IgD-negative memory B cell (primary cell): ENCODE results near the gene NOXRED1. TPM values are rescaled to one million over a fixed set of nuclear protein-coding genes. Genes with fewer than 3 reads are reported as not detected.
A peak's percentile ranks its signal among the peaks of the same experiment; 100 is the strongest.
"Not testable (repeated sequence)": the region's sequence is repeated elsewhere in the genome, so short reads cannot be mapped to it uniquely, and the experiment has no call there.

Experiments
- H3K27ac Mint-ChIP-seq, 3 donors: one replicate each; pipeline ENCODE4 v1.8.0; 2020 to 2022; ENCODE audit warnings: mild to moderate bottlenecking in 3 of 3, mixed read lengths in 3 of 3, moderate library complexity in 1 of 3
- H3K27me3 Mint-ChIP-seq: one replicate; pipeline ENCODE4 v1.8.0; 2021; ENCODE audit warnings: mixed read lengths
- H3K36me3 Mint-ChIP-seq: one replicate; pipeline ENCODE4 v1.8.0; 2020; ENCODE audit warnings: mild to moderate bottlenecking, mixed read lengths
- H3K4me1 Mint-ChIP-seq, 3 donors: one replicate each; pipeline ENCODE4 v1.8.0; 2020 to 2022; ENCODE audit warnings: mixed read lengths in 3 of 3, mild to moderate bottlenecking in 1 of 3
- H3K4me3 Mint-ChIP-seq, 4 donors: one replicate each; pipeline ENCODE4 v1.8.0; 2020 to 2022; ENCODE audit warnings: mild to moderate bottlenecking in 4 of 4, mixed read lengths in 4 of 4, moderate library complexity in 3 of 4
- H3K9me3 Mint-ChIP-seq, 3 donors: one replicate each; pipeline ENCODE4 v1.8.0; 2020 to 2021; ENCODE audit warnings: mixed read lengths in 3 of 3, mild to moderate bottlenecking in 1 of 3
- polyA plus RNA-seq: library from polyadenylated mRNA; unstranded; fragments of 300-500 nt; fragmentation: Illumina TruSeq; gene quantifications from one replicate; pipeline ENCODE4 v1.2.3, GENCODE V29; 2021

The NOXRED1 gene
- polyA plus RNA-seq, 1 donor from 2014 or later: 0.34 TPM

GRCh38 chr14:77426396-77426795, 3.1 kb upstream of the NOXRED1 start:
- Mint-ChIP-seq H3K9me3 (peaks cover 0 to 5% (median 3%) of the 10 kb centered on the region in 3 donors), H3K4me3 (no peak overlapping the region), H3K36me3 (peaks cover 38% of the 10 kb centered on the region), H3K27me3 (no peaks in the 10 kb centered on the region), H3K27ac (no peak overlapping the region), H3K4me1 (no peaks in the 10 kb centered on the region)

- Mint-ChIP-seq H3K27ac (peak overlapping the region in 1 of 3 donors; percentile 13), H3K4me1 (no peaks in the 10 kb centered on the region), H3K36me3 (peaks cover 38% of the 10 kb centered on the region), H3K9me3 (peaks cover 0 to 13% (median 7%) of the 10 kb centered on the region in 3 donors), H3K4me3 (no peak overlapping the region), H3K27me3 (no peaks in the 10 kb centered on the region)
These were observed 1.5 kb upstream of the NOXRED1 start for GRCh38 chr14:77424862-77425261.

GRCh38 chr14:77421201-77421600, 2.1 kb downstream of the NOXRED1 start:
- H3K36me3 Mint-ChIP-seq: peaks cover 16% of the 10 kb centered on the region
- H3K4me1 Mint-ChIP-seq: peaks cover 0 to 2% (median 0%) of the 10 kb centered on the region in 3 donors
- H3K27ac Mint-ChIP-seq: no peak overlapping the region
- H3K9me3 Mint-ChIP-seq: peaks cover 3 to 28% (median 11%) of the 10 kb centered on the region in 3 donors
- H3K4me3 Mint-ChIP-seq: no peak overlapping the region
- no peaks in the 10 kb centered on the region for H3K27me3 Mint-ChIP-seq

GRCh38 chr14:77416836-77417235, 6.5 kb downstream of the NOXRED1 start:
- Mint-ChIP-seq H3K4me3 (no peak overlapping the region), H3K4me1 (peaks cover 0 to 2% (median 0%) of the 10 kb centered on the region in 3 donors), H3K27me3 (no peaks in the 10 kb centered on the region), H3K36me3 (no peaks in the 10 kb centered on the region), H3K27ac (no peak overlapping the region), H3K9me3 (peaks cover 3 to 27% (median 7%) of the 10 kb centered on the region in 3 donors)

GRCh38 chr14:77416098-77416497, 7.2 kb downstream of the NOXRED1 start:
- not testable (repeated sequence) for H3K4me1 Mint-ChIP-seq, H3K27me3 Mint-ChIP-seq, H3K36me3 Mint-ChIP-seq, H3K4me3 Mint-ChIP-seq, H3K27ac Mint-ChIP-seq
- peaks cover 3 to 20% (median 7%) of the 10 kb centered on the region in 3 donors for H3K9me3 Mint-ChIP-seq

- peaks cover 3 to 19% (median 7%) of the 10 kb centered on the region in 3 donors for H3K9me3 Mint-ChIP-seq
- H3K4me3 Mint-ChIP-seq, H3K4me1 Mint-ChIP-seq, H3K27me3 Mint-ChIP-seq, H3K27ac Mint-ChIP-seq, H3K36me3 Mint-ChIP-seq: not testable (repeated sequence)
These were observed 7.8 kb downstream of the NOXRED1 start for GRCh38 chr14:77415403-77416030.

- Mint-ChIP-seq H3K27ac (no peak overlapping the region), H3K36me3 (no peaks in the 10 kb centered on the region), H3K4me3 (no peak overlapping the region), H3K27me3 (no peaks in the 10 kb centered on the region), H3K9me3 (no peaks in the 10 kb centered on the region), H3K4me1 (peaks cover 0 to 10% (median 8%) of the 10 kb centered on the region in 3 donors)
These were observed 14.2 kb downstream of the NOXRED1 start for GRCh38 chr14:77409131-77409533.

GRCh38 chr14:77407158-77407557, 16.2 kb downstream of the NOXRED1 start:
- Mint-ChIP-seq H3K4me1 (peaks cover 0 to 10% (median 8%) of the 10 kb centered on the region in 3 donors), H3K27me3 (no peaks in the 10 kb centered on the region), H3K9me3 (no peaks in the 10 kb centered on the region), H3K36me3 (no peaks in the 10 kb centered on the region), H3K4me3 (no peak overlapping the region), H3K27ac (no peak overlapping the region)

GRCh38 chr14:77406718-77407117, 16.6 kb downstream of the NOXRED1 start:
- H3K4me1 Mint-ChIP-seq: peaks cover 0 to 10% (median 8%) of the 10 kb centered on the region in 3 donors
- H3K4me3 Mint-ChIP-seq: no peak overlapping the region
- H3K36me3 Mint-ChIP-seq: no peaks in the 10 kb centered on the region
- no peak overlapping the region for H3K27ac Mint-ChIP-seq
- H3K9me3 Mint-ChIP-seq: no peaks in the 10 kb centered on the region
- H3K27me3 Mint-ChIP-seq: no peaks in the 10 kb centered on the region

GRCh38 chr14:77406086-77406485, 17.2 kb downstream of the NOXRED1 start:
- H3K27ac Mint-ChIP-seq: no peak overlapping the region
- H3K36me3 Mint-ChIP-seq: no peaks in the 10 kb centered on the region
- no peaks in the 10 kb centered on the region for H3K9me3 Mint-ChIP-seq

GRCh38 chr14:77403768-77404167, 19.6 kb downstream of the NOXRED1 start:
- H3K4me1 Mint-ChIP-seq: peaks cover 0 to 7% (median 5%) of the 10 kb centered on the region in 3 donors
- H3K27me3 Mint-ChIP-seq: no peaks in the 10 kb centered on the region
- no peak overlapping the region for H3K4me3 Mint-ChIP-seq
- no peak overlapping the region for H3K27ac Mint-ChIP-seq
- H3K36me3 Mint-ChIP-seq: peaks cover 4% of the 10 kb centered on the region
- H3K9me3 Mint-ChIP-seq: no peaks in the 10 kb centered on the region

More at GRCh38 chr14:77406086-77406485, 17.2 kb downstream of the NOXRED1 start:
- H3K4me1 Mint-ChIP-seq: peaks cover 0 to 10% (median 8%) of the 10 kb centered on the region in 3 donors
- no peaks in the 10 kb centered on the region for H3K27me3 Mint-ChIP-seq
- no peak overlapping the region for H3K4me3 Mint-ChIP-seq

GRCh38 chr14:77400216-77400615, 23.1 kb downstream of the NOXRED1 start:
- no peak overlapping the region for H3K4me3 Mint-ChIP-seq
- no peaks in the 10 kb centered on the region for H3K27me3 Mint-ChIP-seq
- H3K9me3 Mint-ChIP-seq: no peaks in the 10 kb centered on the region
- H3K36me3 Mint-ChIP-seq: peaks cover 5% of the 10 kb centered on the region
- no peaks in the 10 kb centered on the region for H3K4me1 Mint-ChIP-seq
- H3K27ac Mint-ChIP-seq: no peak overlapping the region

- no peaks in the 10 kb centered on the region for H3K4me1 Mint-ChIP-seq
- H3K27me3 Mint-ChIP-seq: no peaks in the 10 kb centered on the region
- H3K36me3 Mint-ChIP-seq: no peaks in the 10 kb centered on the region
- no peaks in the 10 kb centered on the region for H3K9me3 Mint-ChIP-seq
- no peak overlapping the region for H3K27ac Mint-ChIP-seq
- H3K4me3 Mint-ChIP-seq: no peak overlapping the region
These were observed 33.1 kb downstream of the NOXRED1 start for GRCh38 chr14:77390188-77390587.

GRCh38 chr14:77378701-77379100, 44.6 kb downstream of the NOXRED1 start:
- Mint-ChIP-seq H3K36me3 (no peaks in the 10 kb centered on the region), H3K27ac (no peak overlapping the region), H3K4me1 (peaks cover 15 to 21% (median 20%) of the 10 kb centered on the region in 3 donors), H3K9me3 (peaks cover 0 to 3% (median 0%) of the 10 kb centered on the region in 3 donors), H3K4me3 (no peak overlapping the region), H3K27me3 (no peaks in the 10 kb centered on the region)

GRCh38 chr14:77377502-77377844, 45.9 kb downstream of the NOXRED1 start:
- Mint-ChIP-seq H3K27me3 (peaks cover 1% of the 10 kb centered on the region), H3K36me3 (peaks cover 3% of the 10 kb centered on the region), H3K4me3 (no peak overlapping the region), H3K9me3 (peaks cover 0 to 3% (median 0%) of the 10 kb centered on the region in 3 donors), H3K4me1 (peaks cover 25 to 32% (median 30%) of the 10 kb centered on the region in 3 donors), H3K27ac (no peak overlapping the region)
